Globus pallidus (tissue), 1 donor: ENCODE results near the gene UBTF.
"Not testable (repeated sequence)": the region's sequence is repeated elsewhere in the genome, so short reads cannot be mapped to it uniquely, and the experiment has no call there.

Experiments used
- DNase-seq: peaks from one replicate; pipeline ENCODE4 v3.0.0-alpha.2; 2015; ENCODE audit warnings: low spot score

The UBTF gene

GRCh38 chr17:44241106-44241624 lies 21.7 kb upstream of the UBTF start:
- DNase-seq, result peak; percentile 32

- DNase-seq, result not testable (repeated sequence)
Measured at GRCh38 chr17:44237886-44238285, 18.4 kb upstream of the UBTF start.

GRCh38 chr17:44236444-44236991 lies 17.0 kb upstream of the UBTF start:
- DNase-seq, result no peak

GRCh38 chr17:44235583-44235936 lies 16.1 kb upstream of the UBTF start:
- no peak for DNase-seq

- no peak for DNase-seq
Measured at GRCh38 chr17:44233582-44233981, 14.1 kb upstream of the UBTF start.

GRCh38 chr17:44232061-44232460 lies 12.6 kb upstream of the UBTF start:
- DNase-seq, result no peak

GRCh38 chr17:44230140-44230539 lies 10.7 kb upstream of the UBTF start:
- DNase-seq, result no peak

GRCh38 chr17:44229090-44229489 lies 9.6 kb upstream of the UBTF start:
- no peak for DNase-seq

GRCh38 chr17:44223541-44224071 lies 4.1 kb upstream of the UBTF start:
- DNase-seq, result no peak

- peak; percentile 85 for DNase-seq
Measured at GRCh38 chr17:44222112-44222869, 2.8 kb upstream of the UBTF start.

- DNase-seq, result no peak
Measured at GRCh38 chr17:44221862-44222111, 2.3 kb upstream of the UBTF start.

- DNase-seq, result peak; percentile 82
Measured at GRCh38 chr17:44221084-44221861, 1.8 kb upstream of the UBTF start.

GRCh38 chr17:44220213-44221083 lies 973 bp upstream of the UBTF start:
- peak; percentile 57 for DNase-seq

GRCh38 chr17:44219108-44219615 lies 313 bp downstream of the UBTF start:
- peak; percentile 59 for DNase-seq

GRCh38 chr17:44218344-44219107 lies 949 bp downstream of the UBTF start:
- peak; percentile 95 for DNase-seq

- DNase-seq, result no peak
Measured at GRCh38 chr17:44217738-44218343, 1.6 kb downstream of the UBTF start.

- no peak for DNase-seq
Measured at GRCh38 chr17:44216694-44217093, 2.8 kb downstream of the UBTF start.

GRCh38 chr17:44216173-44216572 lies 3.3 kb downstream of the UBTF start:
- no peak for DNase-seq

GRCh38 chr17:44214896-44215295 lies 4.6 kb downstream of the UBTF start:
- DNase-seq, result no peak

- DNase-seq, result no peak
Measured at GRCh38 chr17:44214230-44214494, 5.3 kb downstream of the UBTF start.
